Measurements from ENCODE around the gene SDK1. TPM values are rescaled to one million over a fixed set of nuclear protein-coding genes. Genes with fewer than 3 reads are reported as not detected.

Gene SDK1
- total and polyA plus RNA-seq, 2 donors (not counting 3 experiments of a cell fraction or from before 2014, with no cell fraction given) = 1.6 to 3.9 TPM

- H3K4me2 ChIP-seq (ENCODE audit: insufficient read depth, low read length) = no peak overlapping the region
- no peaks in the 10 kb centered on the region for H3K4me1 ChIP-seq (ENCODE audit: control insufficient read depth, extremely low read depth, insufficient read depth, low read length)
- ChIA-PET POLR2A (no interaction called here), CTCF (no interaction called here)
- no peaks in the 10 kb centered on the region for H4K20me1 ChIP-seq (replicated peaks; ENCODE audit: control insufficient read depth, extremely low read depth, insufficient read depth, low read length)
- BruUV-seq (replicated peaks) = no TSS peak
- no peak for DNase-seq (ENCODE audit: low read depth, low spot score)
- FAIRE-seq = no peak
- no peaks in the 10 kb centered on the region for H3K9me3 ChIP-seq (replicated peaks; ENCODE audit: control insufficient read depth, insufficient read depth, low read length)
- no peak overlapping the region for H3K9ac ChIP-seq (replicated peaks; ENCODE audit: extremely low read depth, insufficient read depth, low read length)
- H3K36me3 ChIP-seq (ENCODE audit: control insufficient read depth in 2 of 2, extremely low read depth in 1 of 2, insufficient read depth in 2 of 2, low read length in 2 of 2) = no peaks in the 10 kb centered on the region
- H3K79me2 ChIP-seq (ENCODE audit: control insufficient read depth, insufficient read depth, low read length) = no peaks in the 10 kb centered on the region
- no peak overlapping the region for H3K4me3 ChIP-seq (replicated peaks in 1 of 3; ENCODE audit: insufficient read depth in 1 of 3, low read depth in 1 of 3, low read length in 3 of 3)
- dilution Hi-C loops (cut with MboI; ENCODE audit: extremely low pct_ligation_motif_present, low sequenced_read_pairs) (no loop called here), intact Hi-C loops (cut with micrococcal nuclease) (no loop called here)
- H3K27ac ChIP-seq (ENCODE audit: insufficient read depth, low read depth, low read length) = no peak overlapping the region
- no peak for TF ChIP-seq POLR2A (IDR thresholded peaks at IDR 0.05; ENCODE audit: low read depth, low read length)
- TF ChIP-seq POLR2AphosphoS5 (IDR thresholded peaks at IDR 0.05; ENCODE audit: insufficient read depth, low read depth, low read length) = no peak
- no peak for TF ChIP-seq GATA2 (IDR thresholded peaks at IDR 0.05; ENCODE audit: insufficient read depth, insufficient read length, low read depth, low read length)
- no peak for TF ChIP-seq MAX (IDR thresholded peaks at IDR 0.05; ENCODE audit: insufficient read depth, insufficient read length)
- TF ChIP-seq JUN (IDR thresholded peaks at IDR 0.05; ENCODE audit: borderline replicate concordance, insufficient read depth, insufficient read length, low read depth) = no peak
- TF ChIP-seq EZH2 (IDR thresholded peaks at IDR 0.05; ENCODE audit: borderline replicate concordance, low read depth, low read length, severe bottlenecking) = no peak
- no peak for TF ChIP-seq FOS (IDR thresholded peaks at IDR 0.05; ENCODE audit: borderline replicate concordance, insufficient read depth, low read length)
- no peak for TF ChIP-seq CTCF (IDR thresholded peaks at IDR 0.05; ENCODE audit: extremely low read depth in 1 of 2, insufficient read depth in 1 of 2, low read depth in 1 of 2, low read length in 2 of 2)
- TF ChIP-seq MYC (IDR thresholded peaks at IDR 0.05; ENCODE audit: low read depth, low read length) = no peak
- H3K9me1 ChIP-seq (replicated peaks; ENCODE audit: control insufficient read depth, extremely low read depth, insufficient read depth, low read length) = no peaks in the 10 kb centered on the region
- no peaks in the 10 kb centered on the region for H3K27me3 ChIP-seq (ENCODE audit: control insufficient read depth in 2 of 2, insufficient read depth in 2 of 2, low read length in 2 of 2)
- H2AFZ ChIP-seq (ENCODE audit: low read depth, low read length) = no peak overlapping the region
Measured at GRCh38 chr7:4297918-4298219, 996.8 kb downstream of the SDK1 start.

Measured in endothelial cell of umbilical vein (primary cell).